Activated CD4-positive, CD25-positive, alpha-beta regulatory T cell treated with anti-CD3 and anti-CD28 coated beads, Interleukin-2, amount 50 U/mL, for 16 hours (primary cell): ENCODE data around the gene CREB5.

Experiments used
- DNase-seq: peaks from one replicate; pipeline ENCODE4 v3.0.0-alpha.2; 2020; ENCODE audit warnings: low read depth, low spot score

Gene CREB5

DNA sequence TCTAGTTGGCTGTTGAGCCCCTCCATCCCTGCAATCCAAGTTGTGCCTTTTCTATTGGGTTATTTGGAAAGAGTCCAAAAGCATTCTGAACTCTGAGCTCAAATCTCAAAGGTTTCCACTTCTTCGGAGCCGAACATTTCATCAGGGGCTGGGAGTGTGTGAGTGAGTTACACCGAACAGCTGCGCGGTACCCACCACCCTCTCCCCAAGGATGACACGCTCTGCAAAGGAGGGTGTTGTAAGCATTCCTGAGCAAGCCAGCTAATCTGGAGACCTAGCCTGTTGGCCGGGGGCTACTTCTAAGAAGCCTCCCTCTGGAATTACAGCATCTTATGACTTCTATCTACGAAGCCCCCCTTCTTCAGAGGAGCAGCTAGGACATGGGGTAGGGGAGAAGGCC lies 270.5 kb downstream of the CREB5 start:
- no peak for DNase-seq

DNA sequence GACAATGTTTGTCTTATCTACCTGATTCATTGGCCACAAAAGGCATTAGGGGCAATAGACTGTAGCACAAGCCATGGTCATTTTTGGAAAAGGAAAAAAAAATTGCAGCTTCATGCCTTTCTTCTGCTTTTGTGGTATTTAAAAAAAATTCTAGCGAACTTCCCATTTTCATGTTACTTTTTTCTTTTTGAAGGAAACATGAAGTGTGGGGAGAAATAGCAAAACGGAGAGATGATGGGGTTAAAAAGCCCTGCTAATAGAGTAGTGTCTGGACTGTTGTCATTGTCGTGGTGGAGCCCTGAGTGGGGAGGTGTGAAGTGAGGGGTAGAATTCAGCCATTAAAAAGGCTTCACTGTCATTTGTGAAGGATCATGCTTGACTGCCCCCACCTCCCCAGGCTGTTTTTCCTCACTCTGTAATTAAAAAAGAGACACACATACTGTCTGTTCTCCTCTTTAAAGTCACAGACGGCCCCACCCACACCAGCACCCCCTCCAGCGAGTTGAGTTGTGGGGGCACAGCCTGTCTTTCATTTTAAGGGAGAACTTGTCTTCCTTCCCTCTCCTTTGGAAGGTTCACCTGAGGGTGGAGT lies 272.4 kb downstream of the CREB5 start:
- DNase-seq, result no peak

DNA sequence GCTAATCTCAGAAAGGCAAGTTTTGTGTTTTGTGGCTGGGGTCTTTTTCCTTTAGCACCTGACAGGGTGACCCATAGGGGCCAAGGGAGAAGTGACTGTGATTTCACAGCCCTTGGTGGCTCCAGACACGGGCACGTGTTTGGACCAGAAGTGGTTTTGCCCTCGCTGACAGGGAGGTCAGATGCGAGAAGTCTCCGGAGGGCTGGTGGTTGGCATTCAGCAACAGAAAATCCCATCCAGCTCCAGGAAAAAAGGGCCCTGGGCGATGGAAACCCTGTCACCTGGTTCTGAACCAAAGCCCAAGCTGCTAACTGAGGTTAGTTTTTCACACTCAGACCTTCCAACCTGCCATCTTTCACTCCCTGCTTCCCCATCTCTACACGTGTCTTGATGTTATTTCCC lies 272.9 kb downstream of the CREB5 start:
- no peak for DNase-seq

DNA sequence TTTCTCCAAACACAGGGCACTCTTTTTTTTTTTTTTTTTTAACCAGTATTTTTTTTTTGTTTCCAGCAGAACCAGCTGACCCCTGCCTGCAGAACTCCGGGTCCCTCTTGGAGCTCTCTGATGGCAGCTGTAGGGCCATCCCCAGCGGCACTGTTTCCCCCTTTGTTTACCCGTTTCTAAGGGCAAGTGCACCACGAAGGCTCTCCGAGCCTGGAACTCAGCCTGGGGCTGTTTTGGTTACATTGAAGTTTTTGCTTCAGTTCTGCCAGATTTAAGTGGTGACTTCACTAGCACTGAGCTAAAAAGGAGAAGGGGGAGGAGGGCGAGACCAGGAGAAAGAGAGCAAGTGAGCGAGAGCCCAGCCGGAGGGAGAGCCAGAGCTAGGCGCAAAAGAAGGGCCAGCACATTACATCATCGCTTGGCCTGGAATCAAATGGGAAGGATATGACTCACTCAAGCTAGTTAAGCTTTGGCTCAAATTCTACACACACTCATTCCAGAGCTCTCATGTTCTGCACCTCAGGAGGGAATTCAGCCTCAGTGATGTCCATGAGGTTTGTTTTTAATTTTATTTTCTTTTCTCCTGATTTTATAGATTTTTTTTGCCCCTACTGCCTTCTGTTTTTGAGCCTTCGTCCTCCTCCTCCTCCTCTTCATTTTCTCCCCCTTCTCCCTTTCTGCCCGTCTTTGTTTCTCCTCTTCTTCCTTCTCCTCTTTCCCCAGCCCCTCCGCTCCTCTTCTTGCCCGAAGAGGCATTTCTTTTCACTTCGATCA lies 273.5 kb downstream of the CREB5 start:
- DNase-seq, result no peak

DNA sequence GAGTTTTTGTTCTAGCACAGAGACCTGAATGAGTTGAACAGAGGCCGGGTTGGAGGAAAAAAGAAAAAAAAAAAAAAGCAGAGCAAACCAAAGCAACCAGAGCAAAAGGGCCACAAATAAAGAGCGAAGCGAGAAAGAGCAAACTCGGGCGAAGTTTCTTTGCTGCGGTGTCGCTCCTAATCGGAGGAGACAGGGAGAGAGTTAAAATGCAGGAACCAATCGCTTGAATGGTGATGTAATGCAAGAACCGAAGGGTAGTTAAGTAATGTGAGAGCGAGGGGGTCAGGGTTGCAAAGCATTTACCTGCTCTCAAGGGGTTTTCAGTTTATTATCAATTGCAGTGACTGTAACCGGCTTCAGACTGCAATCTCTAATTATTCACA lies 274.1 kb downstream of the CREB5 start:
- no peak for DNase-seq

DNA sequence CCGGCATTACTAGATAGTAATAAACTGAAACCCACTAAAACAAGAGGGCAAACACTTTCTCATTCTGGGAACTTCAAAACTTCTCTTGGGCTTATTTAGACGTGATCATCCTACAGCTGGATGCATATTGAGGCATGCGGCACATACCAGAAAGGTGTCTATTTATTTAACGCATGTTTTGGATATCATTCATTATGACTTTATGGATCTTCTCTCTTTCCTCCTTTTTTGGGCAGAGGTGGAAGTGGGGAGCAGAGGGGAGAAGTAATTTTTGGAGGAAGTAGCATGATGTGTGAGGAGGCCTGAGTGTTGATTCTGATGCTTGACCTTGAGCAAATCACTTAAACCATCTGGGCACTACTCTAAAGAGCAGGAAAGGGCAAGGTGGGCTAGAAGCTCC lies 275.2 kb downstream of the CREB5 start:
- no peak for DNase-seq

DNA sequence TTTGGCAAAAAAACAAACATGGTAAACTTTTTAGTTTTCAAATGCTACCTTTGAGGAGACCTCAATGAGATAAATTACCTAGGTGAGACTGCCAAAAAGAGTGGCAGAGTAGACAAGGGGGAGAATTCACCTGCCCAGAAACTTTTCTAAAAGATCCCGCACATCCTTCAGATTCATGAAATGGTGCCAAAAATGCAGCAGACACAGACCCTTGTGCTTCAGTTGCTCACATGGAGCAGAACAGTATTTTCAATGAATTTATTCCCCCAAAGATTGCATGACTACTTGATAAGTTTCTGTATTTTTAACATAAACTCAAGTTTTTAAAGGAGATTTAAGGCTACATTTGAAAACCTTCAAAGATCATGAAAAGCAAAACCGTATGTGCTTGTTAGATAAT lies 275.9 kb downstream of the CREB5 start:
- no peak for DNase-seq

DNA sequence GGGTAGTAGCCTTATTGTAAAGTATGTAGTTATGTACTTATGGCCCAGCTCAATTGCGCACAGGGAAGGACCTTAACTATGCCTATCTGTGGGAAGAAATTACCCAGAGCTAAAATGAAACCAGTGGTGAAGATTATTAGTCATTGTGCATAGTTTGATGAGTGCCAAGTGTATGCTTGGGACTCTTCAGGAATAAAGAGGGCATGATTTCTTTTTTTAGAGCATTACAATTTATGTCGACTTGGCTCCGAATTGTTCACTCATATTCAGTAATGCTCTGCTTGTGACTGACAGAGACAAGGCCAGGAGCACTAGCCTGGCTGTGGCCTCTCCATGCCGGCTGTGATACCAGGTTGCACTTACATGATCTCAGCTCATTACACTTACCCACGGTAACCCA lies 276.3 kb downstream of the CREB5 start:
- no peak for DNase-seq

DNA sequence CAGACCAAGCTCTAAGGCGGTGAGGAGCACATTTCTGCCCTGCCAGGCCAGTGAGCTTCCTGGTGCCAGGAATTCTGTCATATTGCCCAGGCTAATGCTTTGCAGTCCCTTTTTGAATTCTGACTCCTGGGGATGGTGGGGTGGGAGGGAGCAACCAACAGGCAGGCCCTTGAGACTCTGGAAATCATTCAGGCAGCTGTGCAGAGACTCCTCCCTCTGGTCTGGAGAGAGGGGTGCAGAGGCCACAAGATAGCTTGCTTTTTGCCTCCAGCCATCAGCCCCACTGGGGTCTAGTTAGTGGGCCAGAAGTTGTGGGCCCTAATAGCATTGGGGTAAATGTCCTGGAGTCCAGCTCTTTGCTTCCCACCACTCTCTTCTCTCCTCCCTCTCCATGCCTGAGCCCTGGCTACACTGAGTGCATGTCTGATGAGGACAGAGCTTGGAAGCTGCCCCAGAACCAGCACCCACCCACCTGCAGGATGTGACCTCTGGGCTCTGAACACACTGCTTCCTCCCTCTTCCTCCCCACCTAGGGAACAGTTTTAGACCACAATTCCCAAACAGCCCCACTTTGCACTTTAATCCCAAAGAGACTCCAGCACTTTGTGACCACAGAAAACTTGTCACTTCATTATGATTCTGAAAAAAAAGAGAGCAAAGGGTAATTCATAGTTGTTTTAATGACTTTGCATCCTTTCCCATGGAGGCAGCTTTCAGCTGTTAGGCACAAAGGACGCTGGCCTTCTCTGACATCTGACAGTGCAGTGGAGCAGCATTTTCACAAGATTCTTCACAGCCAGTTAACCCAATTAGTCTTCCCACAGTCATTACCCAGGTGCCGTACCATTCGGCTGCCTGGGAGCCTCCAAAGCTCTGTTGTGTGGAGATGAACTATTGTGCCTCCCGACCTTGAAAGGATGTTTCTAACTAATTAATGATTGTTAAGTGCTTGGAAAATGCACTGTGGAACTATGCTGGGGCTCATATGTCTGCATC lies 283.3 kb downstream of the CREB5 start:
- DNase-seq, result no peak

DNA sequence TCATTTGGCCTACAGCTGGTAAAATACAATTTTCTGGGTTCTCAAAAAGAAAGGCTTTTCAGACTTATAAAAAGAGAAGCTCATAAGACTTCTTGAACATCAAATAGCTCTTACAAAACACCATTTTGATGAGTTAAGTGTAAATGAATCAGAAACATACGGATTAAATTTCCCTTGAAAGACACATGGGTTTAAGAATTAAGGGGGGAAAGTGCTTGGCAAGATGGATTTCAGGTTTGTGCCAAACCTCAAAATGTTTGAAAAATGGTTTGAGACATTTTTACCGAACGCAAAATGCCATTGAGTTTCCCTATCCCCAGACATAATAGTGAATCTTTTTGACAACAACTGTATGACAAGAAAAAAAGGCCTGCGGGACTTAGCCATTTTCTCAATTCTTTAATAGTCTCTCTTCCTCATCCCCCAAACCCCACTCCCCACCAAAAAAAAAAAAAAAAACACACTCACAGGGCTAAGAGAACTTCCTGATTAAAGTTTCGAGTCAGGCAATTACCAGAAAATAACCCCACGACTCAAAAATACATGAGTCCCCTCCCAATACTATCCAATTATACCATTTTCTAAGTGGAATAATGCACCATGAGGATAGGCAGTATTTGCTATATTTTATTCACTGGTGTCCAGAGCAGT lies 285.7 kb downstream of the CREB5 start:
- no peak for DNase-seq

DNA sequence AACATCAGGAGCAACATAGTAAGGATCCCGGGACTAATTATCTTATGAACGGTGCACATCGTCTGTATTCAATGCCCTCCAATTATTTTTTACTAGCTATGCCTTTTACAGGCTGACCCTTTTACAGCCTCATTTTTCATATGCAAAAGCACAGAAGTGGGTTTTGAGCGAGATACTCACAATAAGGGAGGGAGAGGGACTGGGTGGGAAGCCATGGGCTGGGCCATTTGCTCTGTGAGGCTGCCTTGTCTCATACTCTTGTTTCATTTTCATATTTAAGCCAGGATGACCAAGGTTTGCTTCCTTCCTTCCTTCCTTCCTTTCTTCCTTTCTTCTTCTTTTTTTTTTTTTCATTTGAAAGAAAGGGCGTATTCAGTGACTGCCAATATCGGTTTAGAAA lies 286.5 kb downstream of the CREB5 start:
- no peak for DNase-seq

DNA sequence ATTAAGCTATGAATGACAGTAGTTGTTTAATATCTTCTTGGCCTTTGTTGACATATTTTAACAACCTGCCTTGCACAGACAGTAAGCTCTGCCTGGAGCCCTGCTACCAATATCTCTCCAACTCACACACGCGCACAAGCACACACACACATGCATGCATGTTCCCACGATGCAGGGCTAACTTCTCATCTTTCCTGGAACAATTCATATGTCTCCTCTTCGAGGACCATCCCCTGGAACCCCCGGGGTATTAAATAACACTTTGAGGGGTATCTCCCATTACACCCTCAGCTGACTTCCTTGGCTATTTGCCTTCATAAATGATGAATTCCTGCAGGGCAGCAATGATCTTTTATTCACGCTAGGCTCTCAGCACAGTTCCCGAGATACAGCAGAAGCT lies 287.8 kb downstream of the CREB5 start:
- DNase-seq, result no peak

DNA sequence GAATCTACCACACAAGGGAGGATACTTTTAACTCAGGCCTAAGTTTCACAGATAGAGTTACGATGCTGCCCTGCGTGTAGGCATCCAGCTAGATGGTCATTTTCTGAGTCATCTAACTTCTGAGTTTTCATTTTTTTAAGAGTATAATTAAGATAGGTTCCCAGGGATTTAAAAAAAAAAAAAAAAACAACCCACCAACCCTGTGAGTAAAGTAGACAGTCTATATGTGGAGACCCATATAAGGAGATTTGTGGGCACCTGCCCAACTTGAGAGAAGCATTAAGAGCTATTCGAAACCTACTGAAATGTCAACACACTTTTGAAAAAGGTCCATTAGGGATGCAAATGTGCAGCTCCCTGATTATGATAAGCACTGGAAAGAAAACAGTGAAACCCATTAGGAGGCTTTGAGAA lies 288.5 kb downstream of the CREB5 start:
- DNase-seq, result no peak

DNA sequence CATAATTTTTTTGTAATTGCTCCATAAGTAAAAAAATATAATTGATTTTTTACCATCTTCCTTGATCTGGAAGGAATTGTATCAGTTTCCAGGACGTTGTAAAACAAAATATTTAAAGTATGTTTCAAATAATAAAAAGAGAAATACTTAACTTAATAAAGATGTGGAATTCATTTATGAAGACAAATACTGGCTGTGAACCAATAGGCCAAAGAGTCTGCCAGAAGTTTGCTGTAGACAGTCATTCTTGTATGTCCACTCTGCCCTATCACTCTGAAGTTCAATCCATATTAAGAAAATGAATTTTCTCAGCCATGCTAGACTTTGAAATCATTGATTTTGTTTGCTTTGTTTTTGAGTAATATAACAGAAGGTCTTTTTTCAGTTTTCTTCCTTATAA lies 289.4 kb downstream of the CREB5 start:
- DNase-seq, result no peak

DNA sequence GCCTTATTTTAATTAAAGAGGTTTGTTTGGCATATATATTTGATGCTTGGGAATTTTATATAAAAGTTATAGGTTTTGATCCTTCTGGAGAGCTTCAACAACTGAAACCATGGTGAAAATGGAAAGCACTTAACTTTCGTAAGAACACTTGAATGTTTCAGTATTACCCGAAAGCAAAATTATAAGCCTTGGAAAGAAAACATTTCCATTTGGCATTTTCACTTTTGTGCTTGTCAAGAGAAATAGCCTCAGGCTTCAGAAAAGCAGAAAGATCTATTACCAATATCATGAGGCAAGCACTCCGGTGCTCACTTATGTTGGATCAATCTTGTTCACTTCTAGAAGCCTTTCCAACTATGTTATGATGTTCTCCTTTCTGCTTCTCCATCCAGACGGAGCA lies 289.9 kb downstream of the CREB5 start:
- DNase-seq, result no peak

DNA sequence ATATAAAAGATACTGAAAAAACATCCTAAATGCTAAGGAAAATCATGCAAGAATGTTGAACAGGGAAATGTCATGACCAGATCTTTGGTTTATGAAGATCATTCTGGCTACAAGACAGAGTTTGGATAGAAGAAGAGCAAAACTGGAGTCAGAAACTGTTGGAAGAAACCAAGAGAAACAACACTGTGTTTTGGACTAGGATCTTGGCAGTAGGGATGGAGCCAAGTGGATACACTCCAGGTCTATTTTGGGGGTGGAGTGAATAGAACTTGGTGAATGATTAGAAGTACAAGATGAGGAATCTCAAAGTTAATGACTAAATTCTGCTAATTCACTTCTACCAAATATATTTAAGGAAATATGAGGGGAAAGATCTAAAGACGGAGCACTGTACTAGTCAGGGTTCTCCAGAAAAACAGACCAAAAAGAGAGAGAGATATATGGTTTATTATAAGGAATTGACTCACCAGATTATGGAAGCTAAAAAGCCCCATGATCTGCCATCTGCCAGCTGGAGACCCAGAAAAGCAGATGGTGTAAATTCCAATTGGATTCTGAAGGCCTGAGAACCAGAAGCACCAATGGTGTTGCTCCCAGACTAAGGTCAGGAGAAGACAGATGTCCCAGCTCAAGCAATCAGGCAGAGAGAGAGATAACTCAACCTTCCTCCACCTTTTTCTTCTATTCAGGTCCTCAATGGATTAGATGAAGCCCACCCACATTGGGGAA lies 290.9 kb downstream of the CREB5 start:
- no peak for DNase-seq

DNA sequence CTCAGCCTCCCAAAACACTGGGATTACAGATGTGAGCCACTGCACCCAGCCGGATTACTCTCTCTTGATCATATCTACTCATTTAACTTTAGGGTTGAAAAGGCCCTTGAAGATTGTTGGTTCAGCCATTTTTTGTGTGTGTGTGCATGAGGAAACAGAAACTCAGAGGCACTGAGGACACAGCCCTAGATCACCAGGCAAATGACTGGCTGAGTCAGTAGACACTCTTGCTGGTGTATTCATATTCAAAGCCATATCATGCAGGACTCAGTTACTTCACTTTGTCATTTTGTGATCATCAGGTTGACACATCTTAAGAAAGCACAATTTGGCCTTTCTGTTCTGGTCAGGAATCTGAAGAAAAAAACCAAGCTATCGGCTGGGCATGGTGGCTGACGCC lies 292.4 kb downstream of the CREB5 start:
- no peak for DNase-seq

DNA sequence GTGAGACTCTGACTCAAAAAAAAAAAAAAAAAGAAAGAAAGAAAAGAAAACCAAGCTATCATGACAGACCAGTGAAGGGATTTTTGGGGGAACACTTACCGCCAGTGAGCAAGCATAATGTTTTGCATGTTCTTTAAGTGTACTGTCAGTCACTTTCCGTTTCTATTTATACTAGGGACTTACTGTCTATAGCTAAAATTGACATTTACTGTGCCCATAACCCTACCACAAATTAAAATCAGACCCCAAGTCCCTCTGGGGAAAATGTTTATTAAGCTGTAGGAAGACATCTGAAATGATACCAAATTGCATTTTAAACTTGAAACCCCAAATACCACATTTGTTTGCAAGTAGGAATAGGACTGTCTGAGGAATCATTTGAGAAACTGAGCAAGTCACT lies 293.0 kb downstream of the CREB5 start:
- no peak for DNase-seq

DNA sequence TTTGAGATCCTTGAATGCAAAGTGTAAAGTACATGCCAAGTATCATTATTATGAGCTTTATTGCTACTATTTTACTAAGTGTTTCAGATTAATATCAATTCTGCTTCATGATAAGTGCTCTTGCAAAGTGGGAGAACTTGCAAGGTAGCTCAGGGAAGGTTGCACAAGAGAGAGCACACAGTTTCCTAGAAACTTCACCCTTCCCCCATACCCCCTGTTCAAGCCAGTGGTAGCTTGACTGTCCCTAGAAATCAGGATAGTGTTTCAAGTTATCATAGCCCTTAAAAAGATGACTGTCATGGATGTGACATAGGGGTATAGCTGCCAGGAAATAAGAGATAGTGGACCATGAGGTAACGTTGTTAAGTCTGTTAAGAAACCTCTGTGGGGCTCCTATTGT lies 294.3 kb downstream of the CREB5 start:
- DNase-seq, result no peak

DNA sequence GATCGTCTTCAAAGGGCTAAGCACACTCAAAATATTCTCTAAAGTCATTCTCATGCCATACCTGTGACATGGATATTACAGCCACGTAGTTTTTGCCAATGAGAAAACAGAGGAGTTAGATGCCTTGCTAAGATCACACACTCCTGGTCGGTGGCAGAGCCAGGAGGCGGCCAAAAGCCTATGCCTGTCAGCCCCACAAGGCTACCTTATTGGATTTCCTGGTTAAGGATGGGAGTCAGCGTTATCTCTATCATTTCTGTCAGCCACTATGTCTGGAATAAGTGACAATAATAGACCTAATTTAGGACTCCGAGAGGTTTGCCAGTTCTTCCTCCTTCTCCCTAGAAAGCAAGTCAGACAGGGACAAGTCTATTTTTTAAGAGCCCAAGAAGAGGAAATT lies 295.0 kb downstream of the CREB5 start:
- DNase-seq, result no peak
